HepG2 (cell line): ENCODE results near the gene TUBG1.

Experiments
- CEBPB ChIP-seq: IDR thresholded peaks from 2 replicates; pipeline ENCODE4 v1.6.1; 2011; ENCODE audit warnings: low read depth, low read length, improper control_type of control experiment, borderline replicate concordance
- EZH2 ChIP-seq: conservative IDR thresholded peaks from 2 replicates; pipeline ENCODE4 v1.6.1; 2012; ENCODE audit warnings: mild to moderate bottlenecking, low read depth, low read length, moderate library complexity
- FOXK1 ChIP-seq: sonication (generic); formaldehyde crosslinking; IDR thresholded peaks from 2 replicates; pipeline ENCODE4 v1.4.0; 2020; ENCODE audit warnings: low read depth, missing genetic modification reagents, borderline replicate concordance
- HOXA7 ChIP-seq: sonication (generic); formaldehyde crosslinking; IDR thresholded peaks from 2 replicates; pipeline ENCODE4 v1.8.1; 2022; ENCODE audit warnings: mild to moderate bottlenecking, missing genetic modification reagents, moderate library complexity
- POLR2A ChIP-seq, 2 experiments: IDR thresholded peaks; 2 replicates each; pipeline ENCODE4 v1.6.1; 2011; ENCODE audit warnings: low read depth in 2 of 2, low read length in 2 of 2, mild to moderate bottlenecking in 1 of 2, moderate library complexity in 1 of 2; ENCODE audit not compliant: insufficient read depth in 1 of 2
- POLR2AphosphoS5 ChIP-seq: IDR thresholded peaks from 2 replicates; pipeline ENCODE4 v1.6.1; 2012; ENCODE audit warnings: low read depth, low read length
- RXRA ChIP-seq: sonication (generic); formaldehyde crosslinking; IDR thresholded peaks from 2 replicates; pipeline ENCODE4 v1.5.1; 2020; ENCODE audit warnings: missing genetic modification reagents
- SYNCRIP ChIP-seq: fragments of 200-400 bp; formaldehyde crosslinking; IDR thresholded peaks from 2 replicates; pipeline ENCODE4 v1.6.1; 2018; ENCODE audit warnings: mild to moderate bottlenecking, low read depth, low read length; ENCODE audit not compliant: insufficient read depth
- ZNF496 ChIP-seq: sonication (generic); formaldehyde crosslinking; IDR thresholded peaks from 2 replicates; pipeline ENCODE4 v1.8.1; 2023; ENCODE audit warnings: mild to moderate bottlenecking, moderate library complexity, missing genetic modification reagents; ENCODE audit not compliant: insufficient replicate concordance
- TF ChIP-seq, protein P1 (sequence below): sonication (generic); formaldehyde crosslinking; IDR thresholded peaks from 2 replicates; pipeline ENCODE4 v1.5.0; 2020; ENCODE audit warnings: mild to moderate bottlenecking, missing genetic modification reagents, moderate library complexity
- TF ChIP-seq, protein P2 (sequence below): sonication (generic); formaldehyde crosslinking; IDR thresholded peaks from 2 replicates; pipeline ENCODE4 v1.5.0; 2020; ENCODE audit warnings: mild to moderate bottlenecking, missing genetic modification reagents, borderline replicate concordance
- TF ChIP-seq, protein P3 (sequence below), 2 experiments: IDR thresholded peaks; 2 replicates each; pipeline ENCODE4 v1.6.1; 2011 to 2012; ENCODE audit warnings: low read length in 2 of 2, borderline replicate concordance in 1 of 2, low read depth in 1 of 2, mild to moderate bottlenecking in 1 of 2, moderate library complexity in 1 of 2
- TF ChIP-seq, protein P4 (sequence below): sonication (generic); formaldehyde crosslinking; IDR thresholded peaks from 2 replicates; pipeline ENCODE4 v1.5.1; 2020; ENCODE audit warnings: mild to moderate bottlenecking, missing genetic modification reagents, borderline replicate concordance
- TF ChIP-seq, protein P5 (sequence below): sonication (generic); formaldehyde crosslinking; IDR thresholded peaks from 2 replicates; pipeline ENCODE4 v1.5.0; 2020; ENCODE audit warnings: mild to moderate bottlenecking, low read depth, missing genetic modification reagents, borderline replicate concordance

DNA sequence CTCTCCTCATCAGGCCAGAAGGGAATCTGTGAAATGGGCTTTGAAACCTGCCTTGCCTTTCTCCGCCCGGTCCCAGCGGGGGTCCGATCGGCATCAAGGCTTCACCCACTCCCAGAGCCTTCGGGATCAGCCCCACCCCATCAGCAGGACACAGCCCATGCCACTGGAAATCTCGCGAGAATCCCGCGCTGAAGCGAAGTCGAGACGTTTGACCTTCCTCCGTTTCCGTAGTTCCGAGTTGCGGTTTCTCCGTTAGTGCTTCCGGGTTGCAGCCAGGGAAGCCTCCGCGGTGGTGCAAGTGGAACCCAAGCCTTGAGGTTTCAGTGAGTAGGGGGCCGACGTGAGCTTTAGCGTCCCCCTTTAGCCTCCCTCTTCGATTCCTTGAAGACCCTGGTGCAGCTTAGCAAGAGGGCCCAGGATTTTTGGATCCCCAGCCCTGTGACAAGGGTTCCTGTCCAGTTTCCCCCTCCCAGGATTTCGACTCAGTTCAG, 47.5 kb upstream of the TUBG1 start, which contains the start of gene COASY:
- TF ChIP-seq SYNCRIP, result no peak
- peak in 1 of 2 experiments; percentile 96; a peak in 2 of 4 replicates for TF ChIP-seq POLR2A (IDR thresholded peaks at IDR 0.05; ENCODE audit: insufficient read depth in 1 of 2, low read depth in 2 of 2, low read length in 2 of 2)
- TF ChIP-seq HOXA7 (CRISPR knock-in tag), result no peak
- TF ChIP-seq, protein P1, sequence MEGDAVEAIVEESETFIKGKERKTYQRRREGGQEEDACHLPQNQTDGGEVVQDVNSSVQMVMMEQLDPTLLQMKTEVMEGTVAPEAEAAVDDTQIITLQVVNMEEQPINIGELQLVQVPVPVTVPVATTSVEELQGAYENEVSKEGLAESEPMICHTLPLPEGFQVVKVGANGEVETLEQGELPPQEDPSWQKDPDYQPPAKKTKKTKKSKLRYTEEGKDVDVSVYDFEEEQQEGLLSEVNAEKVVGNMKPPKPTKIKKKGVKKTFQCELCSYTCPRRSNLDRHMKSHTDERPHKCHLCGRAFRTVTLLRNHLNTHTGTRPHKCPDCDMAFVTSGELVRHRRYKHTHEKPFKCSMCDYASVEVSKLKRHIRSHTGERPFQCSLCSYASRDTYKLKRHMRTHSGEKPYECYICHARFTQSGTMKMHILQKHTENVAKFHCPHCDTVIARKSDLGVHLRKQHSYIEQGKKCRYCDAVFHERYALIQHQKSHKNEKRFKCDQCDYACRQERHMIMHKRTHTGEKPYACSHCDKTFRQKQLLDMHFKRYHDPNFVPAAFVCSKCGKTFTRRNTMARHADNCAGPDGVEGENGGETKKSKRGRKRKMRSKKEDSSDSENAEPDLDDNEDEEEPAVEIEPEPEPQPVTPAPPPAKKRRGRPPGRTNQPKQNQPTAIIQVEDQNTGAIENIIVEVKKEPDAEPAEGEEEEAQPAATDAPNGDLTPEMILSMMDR, result no peak
- TF ChIP-seq, protein P2, sequence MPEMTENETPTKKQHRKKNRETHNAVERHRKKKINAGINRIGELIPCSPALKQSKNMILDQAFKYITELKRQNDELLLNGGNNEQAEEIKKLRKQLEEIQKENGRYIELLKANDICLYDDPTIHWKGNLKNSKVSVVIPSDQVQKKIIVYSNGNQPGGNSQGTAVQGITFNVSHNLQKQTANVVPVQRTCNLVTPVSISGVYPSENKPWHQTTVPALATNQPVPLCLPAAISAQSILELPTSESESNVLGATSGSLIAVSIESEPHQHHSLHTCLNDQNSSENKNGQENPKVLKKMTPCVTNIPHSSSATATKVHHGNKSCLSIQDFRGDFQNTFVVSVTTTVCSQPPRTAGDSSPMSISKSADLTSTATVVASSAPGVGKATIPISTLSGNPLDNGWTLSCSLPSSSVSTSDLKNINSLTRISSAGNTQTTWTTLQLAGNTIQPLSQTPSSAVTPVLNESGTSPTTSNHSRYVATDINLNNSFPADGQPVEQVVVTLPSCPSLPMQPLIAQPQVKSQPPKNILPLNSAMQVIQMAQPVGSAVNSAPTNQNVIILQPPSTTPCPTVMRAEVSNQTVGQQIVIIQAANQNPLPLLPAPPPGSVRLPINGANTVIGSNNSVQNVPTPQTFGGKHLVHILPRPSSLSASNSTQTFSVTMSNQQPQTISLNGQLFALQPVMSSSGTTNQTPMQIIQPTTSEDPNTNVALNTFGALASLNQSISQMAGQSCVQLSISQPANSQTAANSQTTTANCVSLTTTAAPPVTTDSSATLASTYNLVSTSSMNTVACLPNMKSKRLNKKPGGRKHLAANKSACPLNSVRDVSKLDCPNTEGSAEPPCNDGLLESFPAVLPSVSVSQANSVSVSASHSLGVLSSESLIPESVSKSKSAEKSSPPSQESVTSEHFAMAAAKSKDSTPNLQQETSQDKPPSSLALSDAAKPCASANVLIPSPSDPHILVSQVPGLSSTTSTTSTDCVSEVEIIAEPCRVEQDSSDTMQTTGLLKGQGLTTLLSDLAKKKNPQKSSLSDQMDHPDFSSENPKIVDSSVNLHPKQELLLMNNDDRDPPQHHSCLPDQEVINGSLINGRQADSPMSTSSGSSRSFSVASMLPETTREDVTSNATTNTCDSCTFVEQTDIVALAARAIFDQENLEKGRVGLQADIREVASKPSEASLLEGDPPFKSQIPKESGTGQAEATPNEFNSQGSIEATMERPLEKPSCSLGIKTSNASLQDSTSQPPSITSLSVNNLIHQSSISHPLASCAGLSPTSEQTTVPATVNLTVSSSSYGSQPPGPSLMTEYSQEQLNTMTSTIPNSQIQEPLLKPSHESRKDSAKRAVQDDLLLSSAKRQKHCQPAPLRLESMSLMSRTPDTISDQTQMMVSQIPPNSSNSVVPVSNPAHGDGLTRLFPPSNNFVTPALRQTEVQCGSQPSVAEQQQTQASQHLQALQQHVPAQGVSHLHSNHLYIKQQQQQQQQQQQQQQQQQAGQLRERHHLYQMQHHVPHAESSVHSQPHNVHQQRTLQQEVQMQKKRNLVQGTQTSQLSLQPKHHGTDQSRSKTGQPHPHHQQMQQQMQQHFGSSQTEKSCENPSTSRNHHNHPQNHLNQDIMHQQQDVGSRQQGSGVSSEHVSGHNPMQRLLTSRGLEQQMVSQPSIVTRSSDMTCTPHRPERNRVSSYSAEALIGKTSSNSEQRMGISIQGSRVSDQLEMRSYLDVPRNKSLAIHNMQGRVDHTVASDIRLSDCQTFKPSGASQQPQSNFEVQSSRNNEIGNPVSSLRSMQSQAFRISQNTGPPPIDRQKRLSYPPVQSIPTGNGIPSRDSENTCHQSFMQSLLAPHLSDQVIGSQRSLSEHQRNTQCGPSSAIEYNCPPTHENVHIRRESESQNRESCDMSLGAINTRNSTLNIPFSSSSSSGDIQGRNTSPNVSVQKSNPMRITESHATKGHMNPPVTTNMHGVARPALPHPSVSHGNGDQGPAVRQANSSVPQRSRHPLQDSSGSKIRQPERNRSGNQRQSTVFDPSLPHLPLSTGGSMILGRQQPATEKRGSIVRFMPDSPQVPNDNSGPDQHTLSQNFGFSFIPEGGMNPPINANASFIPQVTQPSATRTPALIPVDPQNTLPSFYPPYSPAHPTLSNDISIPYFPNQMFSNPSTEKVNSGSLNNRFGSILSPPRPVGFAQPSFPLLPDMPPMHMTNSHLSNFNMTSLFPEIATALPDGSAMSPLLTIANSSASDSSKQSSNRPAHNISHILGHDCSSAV, result no peak
- TF ChIP-seq, protein P3, sequence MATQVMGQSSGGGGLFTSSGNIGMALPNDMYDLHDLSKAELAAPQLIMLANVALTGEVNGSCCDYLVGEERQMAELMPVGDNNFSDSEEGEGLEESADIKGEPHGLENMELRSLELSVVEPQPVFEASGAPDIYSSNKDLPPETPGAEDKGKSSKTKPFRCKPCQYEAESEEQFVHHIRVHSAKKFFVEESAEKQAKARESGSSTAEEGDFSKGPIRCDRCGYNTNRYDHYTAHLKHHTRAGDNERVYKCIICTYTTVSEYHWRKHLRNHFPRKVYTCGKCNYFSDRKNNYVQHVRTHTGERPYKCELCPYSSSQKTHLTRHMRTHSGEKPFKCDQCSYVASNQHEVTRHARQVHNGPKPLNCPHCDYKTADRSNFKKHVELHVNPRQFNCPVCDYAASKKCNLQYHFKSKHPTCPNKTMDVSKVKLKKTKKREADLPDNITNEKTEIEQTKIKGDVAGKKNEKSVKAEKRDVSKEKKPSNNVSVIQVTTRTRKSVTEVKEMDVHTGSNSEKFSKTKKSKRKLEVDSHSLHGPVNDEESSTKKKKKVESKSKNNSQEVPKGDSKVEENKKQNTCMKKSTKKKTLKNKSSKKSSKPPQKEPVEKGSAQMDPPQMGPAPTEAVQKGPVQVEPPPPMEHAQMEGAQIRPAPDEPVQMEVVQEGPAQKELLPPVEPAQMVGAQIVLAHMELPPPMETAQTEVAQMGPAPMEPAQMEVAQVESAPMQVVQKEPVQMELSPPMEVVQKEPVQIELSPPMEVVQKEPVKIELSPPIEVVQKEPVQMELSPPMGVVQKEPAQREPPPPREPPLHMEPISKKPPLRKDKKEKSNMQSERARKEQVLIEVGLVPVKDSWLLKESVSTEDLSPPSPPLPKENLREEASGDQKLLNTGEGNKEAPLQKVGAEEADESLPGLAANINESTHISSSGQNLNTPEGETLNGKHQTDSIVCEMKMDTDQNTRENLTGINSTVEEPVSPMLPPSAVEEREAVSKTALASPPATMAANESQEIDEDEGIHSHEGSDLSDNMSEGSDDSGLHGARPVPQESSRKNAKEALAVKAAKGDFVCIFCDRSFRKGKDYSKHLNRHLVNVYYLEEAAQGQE (IDR thresholded peaks at IDR 0.05; ENCODE audit: borderline replicate concordance in 1 of 2, low read depth in 1 of 2, low read length in 2 of 2), result peak in 1 of 2 experiments; percentile 72; a peak in 2 of 4 replicates
- peak; percentile 76 for TF ChIP-seq RXRA (CRISPR knock-in tag)
- TF ChIP-seq, protein P4, sequence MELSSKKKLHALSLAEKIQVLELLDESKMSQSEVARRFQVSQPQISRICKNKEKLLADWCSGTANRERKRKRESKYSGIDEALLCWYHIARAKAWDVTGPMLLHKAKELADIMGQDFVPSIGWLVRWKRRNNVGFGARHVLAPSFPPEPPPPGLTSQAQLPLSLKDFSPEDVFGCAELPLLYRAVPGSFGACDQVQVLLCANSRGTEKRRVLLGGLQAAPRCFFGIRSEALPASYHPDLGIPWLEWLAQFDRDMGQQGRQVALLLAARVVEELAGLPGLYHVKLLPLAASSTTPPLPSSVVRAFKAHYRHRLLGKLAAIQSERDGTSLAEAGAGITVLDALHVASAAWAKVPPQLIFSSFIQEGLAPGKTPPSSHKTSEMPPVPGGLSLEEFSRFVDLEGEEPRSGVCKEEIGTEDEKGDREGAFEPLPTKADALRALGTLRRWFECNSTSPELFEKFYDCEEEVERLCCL (CRISPR knock-in tag), result no peak
- no peak for TF ChIP-seq ZNF496
- peak; percentile 92; the same call in 1 of the 2 replicates for TF ChIP-seq POLR2AphosphoS5
- TF ChIP-seq CEBPB, result peak; percentile 32; the same call in 1 of the 2 replicates
- TF ChIP-seq, protein P5, sequence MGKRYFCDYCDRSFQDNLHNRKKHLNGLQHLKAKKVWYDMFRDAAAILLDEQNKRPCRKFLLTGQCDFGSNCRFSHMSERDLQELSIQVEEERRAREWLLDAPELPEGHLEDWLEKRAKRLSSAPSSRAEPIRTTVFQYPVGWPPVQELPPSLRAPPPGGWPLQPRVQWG (CRISPR knock-in tag), result no peak
- no peak for TF ChIP-seq EZH2
- TF ChIP-seq FOXK1 (CRISPR knock-in tag), result peak; percentile 96; the same call in 1 of the 2 replicates
